HepG2 (cell line): ENCODE measurements around the gene EOLA2. TPM values are rescaled to one million over a fixed set of nuclear protein-coding genes. Genes with fewer than 3 reads are reported as not detected.
"Not testable (repeated sequence)": the region's sequence is repeated elsewhere in the genome, so short reads cannot be mapped to it uniquely, and the experiment has no call there.

ENCODE experiments used
- ATAC-seq: fragments of 200-7000 bp; cut with Tn5 transposase; 3 replicates; pipeline ENCODE4 v1.9.1; 2020; ENCODE audit warnings: mild to moderate bottlenecking, moderate library complexity
- BruUV-seq: library from RNA; stranded (reverse); fragments of 400-500 nt; replicated peaks from 2 replicates; lab custom pipeline; 2021; lab: Mats Ljungman, UMichigan
- CTCF ChIA-PET: fragments of 300-600 bp; formaldehyde crosslinking; extraction: SDS; loops from one replicate; lab custom pipeline; 2021; ENCODE audit warnings: low total read pairs, inconsistent platforms, low intra/inter-chr PET ratio; lab: Yijun Ruan, JAX
- POLR2A ChIA-PET: fragments of 350-600 bp; sonication (Branson Sonifier 250); formaldehyde crosslinking; loops from one replicate; lab custom pipeline; 2020; ENCODE audit warnings: antibody characterized with exemption, inconsistent platforms; lab: Yijun Ruan, JAX
- DNase-seq: peaks from one replicate; pipeline ENCODE4 v3.0.0-alpha.2; 2015; ENCODE audit warnings: low spot score
- FAIRE-seq: peaks from 3 replicates; lab custom pipeline; 2011; peaks lifted over from hg19 to GRCh38; lab: Jason Lieb, UNC
- H2AFZ ChIP-seq: one replicate; pipeline ENCODE4 v1.6.1; 2011; ENCODE audit warnings: low read length, inconsistent platforms
- H3K27ac ChIP-seq: fragments of 300-600 bp; 3 replicates; pipeline ENCODE4 v1.8.0; 2011; ENCODE audit warnings: mixed run types, mild to moderate bottlenecking, mixed read lengths, low read length, inconsistent platforms; ENCODE audit not compliant: insufficient read depth; ENCODE audit errors: extremely low read length
- H3K27me3 ChIP-seq, 2 experiments: fragments of 200-600 bp in 1 of 2; 2 replicates in 1 of 2; 3 replicates in 1 of 2; pipeline versions ENCODE4 v1.6.0 to v1.8.0; 2011; ENCODE audit warnings: low read length in 2 of 2, mild to moderate bottlenecking in 2 of 2, moderate library complexity in 2 of 2, inconsistent platforms in 1 of 2; ENCODE audit not compliant: insufficient read depth in 2 of 2, control insufficient read depth in 1 of 2
- H3K36me3 ChIP-seq, 2 experiments: fragments of 200-600 bp in 1 of 2; replicated peaks in 1 of 2; 2 replicates in 1 of 2; 3 replicates in 1 of 2; pipeline versions ENCODE4 v1.5.1 to v1.8.0; 2011; ENCODE audit warnings: low read length in 2 of 2, inconsistent platforms in 1 of 2; ENCODE audit not compliant: insufficient read depth in 2 of 2, control insufficient read depth in 1 of 2
- H3K4me1 ChIP-seq: 2 replicates; pipeline ENCODE4 v1.5.1; 2012; ENCODE audit warnings: low read length, inconsistent platforms; ENCODE audit not compliant: insufficient read depth
- H3K4me2 ChIP-seq: 2 replicates; pipeline ENCODE4 v1.6.0; 2011; ENCODE audit warnings: low read depth, low read length, inconsistent platforms
- H3K4me3 ChIP-seq, 3 experiments: fragments of 200-600 bp in 1 of 3; sonication (generic), shearing (Covaris generic) in 1 of 3; replicated peaks in 1 of 3; 2 replicates each; pipeline ENCODE4 v1.5.1; 2011 to 2016; ENCODE audit warnings: low read length in 3 of 3, inconsistent platforms in 2 of 3, low read depth in 2 of 3, mild to moderate bottlenecking in 2 of 3, control low read depth in 1 of 3, mixed read lengths in 1 of 3; ENCODE audit not compliant: insufficient read depth in 1 of 3
- H3K79me2 ChIP-seq: one replicate; pipeline ENCODE4 v1.6.1; 2011; ENCODE audit warnings: low read length, inconsistent platforms; ENCODE audit not compliant: insufficient read depth
- H3K9ac ChIP-seq: 2 replicates; pipeline ENCODE4 v1.6.0; 2011; ENCODE audit warnings: mild to moderate bottlenecking, low read depth, low read length, inconsistent platforms; ENCODE audit not compliant: insufficient read depth
- H3K9me3 ChIP-seq: 2 replicates; pipeline ENCODE4 v1.5.1; 2012; ENCODE audit warnings: mild to moderate bottlenecking, low read length
- H4K20me1 ChIP-seq: 2 replicates; pipeline ENCODE4 v1.6.0; 2011; ENCODE audit warnings: inconsistent platforms, mild to moderate bottlenecking, low read length, moderate library complexity; ENCODE audit not compliant: insufficient read depth
- WGBS: methylation state at CpG from one replicate; pipeline ENCODE4 v1.1.6; 2017; ENCODE audit warnings: low lambda C conversion rate; 5-methylcytosine and 5-hydroxymethylcytosine counted together
- in situ Hi-C: cut with HindIII; loops from 2 replicates; pipeline ENCODE4 v1.10.0; 2017; ENCODE audit warnings: low pct_unique_long_range_greater_than_20kb; ENCODE audit not compliant: extremely low pct_ligation_motif_present
- intact Hi-C: fragments of 100-400 bp; cut with micrococcal nuclease; formaldehyde crosslinking; loops from one replicate; pipeline ENCODE4 v1.10.0; 2022; ENCODE audit not compliant: unreplicated experiment
- polyA plus RNA-seq, 8 experiments: library from polyadenylated mRNA; depleted of rRNA in 3 of 8; stranded (reverse) in 7 of 8; unstranded in 1 of 8; fragments of >200 nt; fragmentation: Illumina TruSeq in 4 of 8; extraction: Trizol in 4 of 8; gene quantifications; 2 replicates each; pipeline versions ENCODE4 v1.2.1 to v1.2.3, GENCODE V29; 2011 to 2016; ENCODE audit warnings: low read depth in 4 of 8, missing spikeins in 1 of 8, mixed read lengths in 1 of 8; ENCODE audit not compliant: insufficient read depth in 1 of 8
- total RNA-seq, 5 experiments: library from RNA; depleted of rRNA; stranded (reverse); fragments of >200 nt; fragmentation: Illumina TruSeq; extraction: Trizol; gene quantifications; 2 replicates each; pipeline ENCODE4 v1.2.3, GENCODE V29; 2016; ENCODE audit warnings: low read depth in 1 of 5

Gene EOLA2
- total and polyA plus RNA-seq, 2 of the 13 experiments (the other 11 are each of a cell fraction or from before 2014, with no cell fraction given) = 20.4 to 22.0 TPM

DNA sequence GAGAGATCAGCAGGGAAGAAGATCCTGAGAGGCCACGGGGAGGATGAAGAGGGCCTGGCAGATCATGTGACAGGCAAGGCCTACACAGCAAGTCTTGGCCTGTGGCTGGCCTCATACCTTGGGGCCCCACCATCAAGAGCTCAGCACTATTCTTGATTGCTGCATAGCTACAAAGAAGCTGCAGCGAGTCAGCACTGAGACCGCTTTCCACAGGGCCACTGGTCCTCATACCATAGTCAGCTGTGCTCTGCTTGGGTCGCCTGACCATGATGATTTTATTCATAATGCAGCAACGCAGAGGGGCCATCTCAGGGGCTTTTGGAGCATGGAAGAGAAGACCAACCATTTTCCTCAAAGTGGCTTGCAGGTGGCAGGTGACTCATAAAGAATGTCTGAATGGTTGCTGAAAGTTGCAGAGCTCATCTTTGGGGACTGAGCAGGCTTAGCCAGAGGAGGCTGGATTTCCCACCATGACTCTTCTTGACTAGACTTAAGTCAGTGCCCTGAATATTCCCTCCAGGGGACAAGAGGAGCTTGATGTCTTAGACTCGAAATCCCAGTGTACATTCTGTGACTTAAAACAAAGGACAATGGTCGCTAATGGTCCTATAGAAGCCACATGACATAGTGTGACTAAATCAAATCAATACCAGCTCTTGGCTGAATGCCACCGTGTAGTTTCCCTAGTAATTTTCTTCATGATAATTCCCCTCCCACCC is 10.9 kb downstream of the EOLA2 start:
- intact Hi-C loops, H3K9ac ChIP-seq, CTCF ChIA-PET, in situ Hi-C loops, H3K79me2 ChIP-seq, H3K27ac ChIP-seq, H3K4me2 ChIP-seq, ATAC-seq, H3K27me3 ChIP-seq, DNase-seq, POLR2A ChIA-PET, H3K4me1 ChIP-seq, FAIRE-seq, H3K4me3 ChIP-seq, H3K36me3 ChIP-seq, BruUV-seq, H4K20me1 ChIP-seq, H3K9me3 ChIP-seq, H2AFZ ChIP-seq: not testable (repeated sequence)
- no CpG with 5 or more reads among the region's 8 CpGs for WGBS

DNA sequence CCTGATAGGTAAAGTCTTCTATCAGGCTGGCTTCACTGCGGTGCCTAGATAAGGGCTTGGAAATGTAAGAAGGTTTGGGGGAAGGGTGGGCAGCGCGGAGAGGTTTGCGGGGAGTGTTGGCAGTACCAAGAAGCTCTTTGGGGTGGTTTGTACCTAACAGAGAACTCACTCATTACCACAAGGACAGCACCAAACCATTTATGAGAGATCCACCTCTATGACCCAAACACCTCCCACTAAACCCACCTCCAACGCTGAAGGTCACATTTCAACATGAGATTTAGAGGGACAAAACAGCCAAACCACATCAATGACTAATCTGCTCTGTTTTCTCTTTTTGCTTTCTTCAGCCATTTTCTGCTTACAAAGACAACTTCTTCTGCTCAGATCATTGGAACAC is 13.9 kb downstream of the EOLA2 start:
- H3K4me3 ChIP-seq, H3K36me3 ChIP-seq, H3K9me3 ChIP-seq, H3K27me3 ChIP-seq, H3K9ac ChIP-seq, CTCF ChIA-PET, H3K4me1 ChIP-seq, FAIRE-seq, H3K79me2 ChIP-seq, H4K20me1 ChIP-seq, in situ Hi-C loops, H3K4me2 ChIP-seq, H2AFZ ChIP-seq, intact Hi-C loops, DNase-seq, ATAC-seq, H3K27ac ChIP-seq, POLR2A ChIA-PET, BruUV-seq: not testable (repeated sequence)
- no CpG with 5 or more reads among the region's 5 CpGs for WGBS

GRCh38 chrX:149923836-149924235 is 14.5 kb downstream of the EOLA2 start:
- no CpG with 5 or more reads among the region's 4 CpGs for WGBS
- ATAC-seq = not testable (repeated sequence)

More at GRCh38 chrX:149923836-149924235, 14.5 kb downstream of the EOLA2 start:
- in situ Hi-C loops, FAIRE-seq, POLR2A ChIA-PET, H3K9me3 ChIP-seq, H3K4me2 ChIP-seq, H4K20me1 ChIP-seq, H3K9ac ChIP-seq, intact Hi-C loops, H3K27me3 ChIP-seq, H3K4me1 ChIP-seq, BruUV-seq, H2AFZ ChIP-seq, H3K36me3 ChIP-seq, DNase-seq, H3K79me2 ChIP-seq, CTCF ChIA-PET, H3K27ac ChIP-seq, H3K4me3 ChIP-seq: not testable (repeated sequence)
